PC-3 (cell line): ENCODE data around the gene DUSP8.

Experiments
- EZH2 ChIP-seq: fragments of 300-600 bp; sonication (generic); IDR thresholded peaks from one replicate; pipeline ENCODE4 v1.6.1; 2017; ENCODE audit warnings: antibody characterized with exemption, mild to moderate bottlenecking, low read length; ENCODE audit not compliant: unreplicated experiment
- EZH2phosphoT487 ChIP-seq: fragments of 300-600 bp; sonication (generic); IDR thresholded peaks from 2 replicates; pipeline ENCODE4 v1.6.1; 2018; ENCODE audit warnings: mild to moderate bottlenecking, antibody characterized with exemption, low read length, borderline replicate concordance
- TF ChIP-seq, protein P1 (sequence below): fragments of 300-600 bp; sonication (generic); conservative IDR thresholded peaks from 2 replicates; pipeline ENCODE4 v1.5.1; 2017; ENCODE audit warnings: antibody characterized with exemption, low read depth, mild to moderate bottlenecking, low read length

- TF ChIP-seq, protein P1, sequence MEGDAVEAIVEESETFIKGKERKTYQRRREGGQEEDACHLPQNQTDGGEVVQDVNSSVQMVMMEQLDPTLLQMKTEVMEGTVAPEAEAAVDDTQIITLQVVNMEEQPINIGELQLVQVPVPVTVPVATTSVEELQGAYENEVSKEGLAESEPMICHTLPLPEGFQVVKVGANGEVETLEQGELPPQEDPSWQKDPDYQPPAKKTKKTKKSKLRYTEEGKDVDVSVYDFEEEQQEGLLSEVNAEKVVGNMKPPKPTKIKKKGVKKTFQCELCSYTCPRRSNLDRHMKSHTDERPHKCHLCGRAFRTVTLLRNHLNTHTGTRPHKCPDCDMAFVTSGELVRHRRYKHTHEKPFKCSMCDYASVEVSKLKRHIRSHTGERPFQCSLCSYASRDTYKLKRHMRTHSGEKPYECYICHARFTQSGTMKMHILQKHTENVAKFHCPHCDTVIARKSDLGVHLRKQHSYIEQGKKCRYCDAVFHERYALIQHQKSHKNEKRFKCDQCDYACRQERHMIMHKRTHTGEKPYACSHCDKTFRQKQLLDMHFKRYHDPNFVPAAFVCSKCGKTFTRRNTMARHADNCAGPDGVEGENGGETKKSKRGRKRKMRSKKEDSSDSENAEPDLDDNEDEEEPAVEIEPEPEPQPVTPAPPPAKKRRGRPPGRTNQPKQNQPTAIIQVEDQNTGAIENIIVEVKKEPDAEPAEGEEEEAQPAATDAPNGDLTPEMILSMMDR, result no peak
- no peak for TF ChIP-seq EZH2
- TF ChIP-seq EZH2phosphoT487, result no peak
Measured at GRCh38 chr11:1604181-1604580, 32.1 kb upstream of the DUSP8 start.
